HG03571 (cell line): ENCODE measurements around the gene ZRANB3.
"Not testable (repeated sequence)": the region's sequence is repeated elsewhere in the genome, so short reads cannot be mapped to it uniquely, and the experiment has no call there.

Experiments
- ATAC-seq: cut with Tn5 transposase; IDR thresholded peaks from one replicate; pipeline ENCODE4 v1.9.1; 2021; ENCODE audit not compliant: unreplicated experiment

Gene ZRANB3

DNA sequence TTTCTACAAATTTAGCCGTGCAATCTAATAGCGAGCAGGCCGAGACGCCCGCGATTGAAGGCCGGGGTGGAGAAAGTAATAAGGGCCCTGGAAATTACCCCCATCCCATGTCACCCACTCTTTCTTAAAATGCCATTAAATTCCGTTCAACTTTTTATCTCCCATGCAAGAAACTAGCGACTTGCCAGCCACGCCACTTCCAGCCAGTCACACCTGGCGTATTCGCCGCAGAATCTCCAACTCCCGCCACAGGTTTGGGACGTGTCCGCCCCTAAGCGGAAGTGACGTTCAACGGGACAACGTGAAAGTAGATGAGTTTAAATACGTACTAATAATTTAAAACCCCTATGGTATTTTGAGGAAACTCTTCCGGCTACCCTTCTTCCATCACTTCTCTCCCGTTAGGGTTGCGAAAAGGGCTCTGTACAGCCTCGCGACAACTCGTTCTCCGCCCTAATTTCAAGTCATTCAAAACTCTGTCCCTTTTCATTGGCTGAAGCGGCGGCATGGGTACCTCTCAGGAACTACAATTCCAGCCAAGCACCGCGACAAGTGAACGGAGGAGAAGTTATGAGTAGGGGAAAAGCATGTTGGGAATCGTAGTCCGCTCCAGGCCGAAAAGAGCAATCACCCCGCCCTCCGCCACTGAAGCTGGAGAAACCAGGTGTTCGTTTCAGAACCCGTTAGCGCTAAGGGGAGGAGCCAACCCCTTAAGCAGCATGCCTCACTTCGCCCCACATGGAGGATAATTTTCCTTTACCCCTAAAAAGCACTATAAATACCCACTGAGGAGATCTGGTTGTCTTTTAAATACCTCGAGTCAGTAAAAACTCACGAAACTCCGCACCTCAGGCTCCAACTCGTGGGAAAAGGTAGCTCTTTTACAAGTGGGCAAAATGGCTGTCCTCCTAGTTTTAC, at the start of gene ZRANB3:
Gene ZRANB3 (minus strand): TSS at position 906 of the 918 bp plus-strand sequence.
- ATAC-seq: peak; percentile 63

DNA sequence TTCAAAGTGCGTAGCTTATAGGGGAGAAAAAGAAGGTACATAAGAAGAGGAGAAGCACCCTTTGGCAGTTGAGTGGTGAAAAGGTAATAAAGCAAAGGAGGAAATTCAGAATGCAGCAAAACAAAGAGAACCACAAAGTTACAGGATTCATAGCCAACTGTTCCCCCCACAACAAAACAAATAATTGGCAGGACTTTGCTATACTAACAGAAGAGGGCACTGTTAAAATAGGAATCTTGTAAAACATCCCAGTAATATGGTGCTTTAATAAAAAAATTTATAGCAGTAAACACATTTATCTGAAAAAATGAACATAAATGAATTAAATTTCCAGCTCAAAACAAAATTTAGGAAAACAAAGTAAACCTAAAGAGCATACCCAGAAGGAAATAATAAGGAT, 42.6 kb upstream of the ZRANB3 start:
- ATAC-seq: no peak

- no peak for ATAC-seq
These were observed 39.9 kb upstream of the ZRANB3 start for GRCh38 chr2:135570884-135571283.

GRCh38 chr2:135563793-135564192, 32.8 kb upstream of the ZRANB3 start:
- no peak for ATAC-seq

GRCh38 chr2:135561925-135562324, 30.9 kb upstream of the ZRANB3 start:
- no peak for ATAC-seq

- no peak for ATAC-seq
These were observed 26.5 kb upstream of the ZRANB3 start for GRCh38 chr2:135557530-135557929.

- no peak for ATAC-seq
These were observed 24.3 kb upstream of the ZRANB3 start for GRCh38 chr2:135555311-135555710.

GRCh38 chr2:135552887-135553286, 21.9 kb upstream of the ZRANB3 start:
- no peak for ATAC-seq

- ATAC-seq: no peak
These were observed 20.3 kb upstream of the ZRANB3 start for GRCh38 chr2:135551356-135551755.

DNA sequence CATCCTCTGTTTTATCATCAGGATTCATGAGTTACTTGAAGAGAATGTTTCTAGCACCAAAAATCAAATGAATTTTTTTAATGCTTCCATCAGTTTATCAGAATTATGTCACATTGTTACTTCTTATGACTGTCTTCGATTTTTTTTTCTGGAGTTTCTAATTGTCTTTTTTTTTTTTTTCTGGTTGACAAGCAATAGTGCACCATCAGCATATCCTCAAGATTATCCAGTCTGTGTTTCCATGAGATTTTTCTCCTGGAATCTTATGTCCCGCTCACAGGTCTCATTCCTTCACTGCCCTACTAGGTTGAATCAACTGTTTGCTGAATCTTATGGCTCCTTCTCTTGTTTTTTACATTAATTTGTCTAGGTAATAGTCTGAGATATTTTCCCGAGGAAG, 16.3 kb upstream of the ZRANB3 start:
- ATAC-seq: no peak

DNA sequence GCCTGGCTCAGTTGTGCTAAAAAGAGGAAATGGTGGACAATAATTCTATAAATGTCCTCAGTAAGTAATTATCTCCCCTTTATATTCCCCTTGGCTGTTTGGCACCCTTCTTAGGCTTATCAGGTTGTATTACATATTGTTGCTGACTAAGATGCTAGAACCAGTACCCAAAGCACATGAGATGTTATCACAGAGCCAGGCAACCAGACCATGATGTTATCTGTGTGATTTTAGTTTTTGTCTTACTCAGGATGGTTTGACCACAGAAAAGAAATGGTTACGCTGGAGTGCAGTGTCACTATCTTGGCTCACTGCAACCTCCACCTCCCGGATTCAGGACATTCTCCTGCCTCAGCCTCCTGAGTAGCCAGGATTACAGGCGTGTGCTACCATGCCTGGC, 15.4 kb upstream of the ZRANB3 start:
- ATAC-seq: no peak

- ATAC-seq: not testable (repeated sequence)
These were observed 2.5 kb upstream of the ZRANB3 start for GRCh38 chr2:135533545-135533944.

GRCh38 chr2:135532581-135532980, 1.6 kb upstream of the ZRANB3 start:
- ATAC-seq: no peak

DNA sequence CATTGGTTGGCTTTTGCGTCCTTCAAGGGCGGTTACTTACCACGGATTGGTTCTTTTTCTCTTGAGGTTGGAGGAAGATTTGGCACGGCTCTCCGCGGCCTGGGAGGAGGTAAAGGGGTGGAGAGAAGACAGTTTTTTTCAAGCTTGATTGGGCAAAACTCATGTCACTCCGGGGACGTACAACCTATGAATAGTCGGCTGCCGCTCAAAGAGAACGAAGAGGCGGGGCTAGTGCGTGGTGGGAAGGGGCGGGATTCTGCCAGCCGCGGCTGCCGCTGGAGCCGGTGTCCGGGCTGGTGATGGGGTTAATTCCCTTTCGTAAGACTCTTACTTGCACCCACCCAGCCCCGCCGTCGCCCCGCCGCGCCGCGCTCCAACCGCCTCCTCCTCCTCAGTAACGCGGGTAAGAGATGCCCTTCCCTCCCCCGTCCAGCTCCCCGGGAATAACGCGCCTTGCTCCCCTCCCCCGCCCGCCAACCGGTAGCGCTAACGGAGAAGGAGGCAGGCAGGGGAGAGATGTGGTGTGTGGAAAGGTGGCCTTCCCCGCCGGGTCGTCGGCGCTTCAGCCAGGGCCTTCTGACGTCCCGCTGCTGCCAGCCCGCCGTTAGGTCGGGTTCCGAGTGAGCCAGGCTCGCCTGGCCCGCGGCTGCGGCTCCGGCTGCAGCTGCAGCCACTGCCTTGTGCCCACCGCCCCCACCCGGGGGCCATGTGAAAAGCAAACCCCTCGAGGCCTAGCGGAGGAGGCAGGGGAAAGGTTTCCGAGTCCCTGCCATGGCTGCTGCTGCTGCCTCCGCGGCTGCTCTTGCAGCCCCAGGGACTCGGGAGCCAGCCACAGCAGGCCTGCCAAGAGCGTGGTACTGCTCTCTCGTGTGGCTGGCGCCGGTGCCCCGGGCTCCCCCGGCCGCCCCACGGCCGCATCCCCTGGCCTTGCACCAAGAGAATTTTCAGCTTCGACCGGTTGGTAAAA, 496 bp upstream of the ZRANB3 start, which contains the start of gene R3HDM1:
Gene R3HDM1 (plus strand): TSS at position 254 of the 967 bp plus-strand sequence. CDS start 73,362 bp downstream, outside the sequence.
- ATAC-seq: peak; percentile 77

- no peak for ATAC-seq
These were observed 3.0 kb downstream of the ZRANB3 start for GRCh38 chr2:135528006-135528405.

DNA sequence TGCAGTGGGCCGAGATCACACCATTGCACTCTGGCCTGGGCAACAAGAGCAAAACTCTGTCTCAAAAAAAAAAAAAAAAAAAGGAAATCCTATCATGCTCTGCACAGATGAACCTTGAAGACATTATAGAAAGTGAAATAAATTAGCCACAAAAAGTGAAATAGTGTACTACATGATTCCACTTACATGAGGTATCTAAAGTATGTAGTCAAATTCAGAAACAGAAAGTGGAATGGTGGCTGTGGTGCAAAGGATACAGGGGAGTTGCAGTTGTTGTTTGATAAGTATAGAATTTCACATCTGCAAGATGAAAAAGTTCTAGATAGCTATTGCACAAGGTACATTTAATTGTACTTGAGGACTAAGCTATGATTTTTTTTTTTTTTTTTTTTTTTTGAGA, 5.2 kb downstream of the ZRANB3 start:
- ATAC-seq: no peak

GRCh38 chr2:135512099-135512498, 18.9 kb downstream of the ZRANB3 start:
- ATAC-seq: no peak

DNA sequence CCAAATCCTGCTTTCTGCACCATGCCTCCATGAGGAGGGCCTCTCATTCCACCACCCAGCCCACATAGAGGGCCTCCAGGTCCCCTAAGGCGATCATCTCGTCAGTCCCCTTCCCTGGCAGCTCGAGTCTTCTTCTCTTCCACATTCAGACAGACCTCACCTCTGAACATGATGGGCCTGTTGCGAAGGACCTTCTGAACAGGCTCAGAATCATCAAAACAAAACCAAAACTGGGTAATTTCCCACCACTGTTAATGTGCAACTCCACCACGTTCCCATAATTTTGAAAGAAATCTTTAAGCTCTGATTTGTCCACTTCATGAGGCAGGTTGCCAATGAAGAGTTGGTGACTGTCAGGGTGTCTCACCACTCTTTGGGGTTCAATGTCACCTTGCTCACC, 20.4 kb downstream of the ZRANB3 start:
- no peak for ATAC-seq

DNA sequence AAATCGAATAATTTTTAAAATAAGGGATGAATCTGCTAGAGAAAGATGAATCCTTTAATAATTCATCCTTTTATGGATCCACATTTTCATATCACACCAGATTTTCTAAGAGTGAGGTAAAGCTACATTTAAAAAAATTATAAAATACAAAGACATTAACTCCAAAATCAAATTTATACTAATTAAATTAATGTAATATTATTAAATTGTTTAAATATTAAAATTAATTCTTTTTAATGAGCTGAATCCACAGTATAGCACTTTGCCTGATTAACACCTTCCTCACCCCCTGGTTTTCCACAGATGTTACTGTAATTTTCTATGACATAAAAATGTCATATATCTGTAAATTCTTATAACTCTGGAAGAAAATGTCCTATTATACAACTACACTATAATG, 26.2 kb downstream of the ZRANB3 start:
- no peak for ATAC-seq

- not testable (repeated sequence) for ATAC-seq
These were observed 32.4 kb downstream of the ZRANB3 start for GRCh38 chr2:135498588-135498987.

GRCh38 chr2:135494917-135495316, 36.1 kb downstream of the ZRANB3 start:
- ATAC-seq: no peak
